Esophagus mucosa (tissue), 1 donor: Measurements from ENCODE around the gene INPP1. TPM values are rescaled to one million over a fixed set of nuclear protein-coding genes. Genes with fewer than 3 reads are reported as not detected.
"Not testable (repeated sequence)": the region's sequence is repeated elsewhere in the genome, so short reads cannot be mapped to it uniquely, and the experiment has no call there.

ENCODE experiments used
- ATAC-seq: fragments of 200-7000 bp; cut with Tn5 transposase; one replicate; pipeline ENCODE4 v1.9.1; 2020
- total RNA-seq: library from RNA; stranded (reverse); gene quantifications from one replicate; pipeline ENCODE4 v1.2.4, GENCODE V29; 2023
- donor health status: DM: yes; HTN: yes; CAD: no.

The INPP1 gene
- total RNA-seq, 1 donor from 2014 or later = 68.7 TPM

DNA sequence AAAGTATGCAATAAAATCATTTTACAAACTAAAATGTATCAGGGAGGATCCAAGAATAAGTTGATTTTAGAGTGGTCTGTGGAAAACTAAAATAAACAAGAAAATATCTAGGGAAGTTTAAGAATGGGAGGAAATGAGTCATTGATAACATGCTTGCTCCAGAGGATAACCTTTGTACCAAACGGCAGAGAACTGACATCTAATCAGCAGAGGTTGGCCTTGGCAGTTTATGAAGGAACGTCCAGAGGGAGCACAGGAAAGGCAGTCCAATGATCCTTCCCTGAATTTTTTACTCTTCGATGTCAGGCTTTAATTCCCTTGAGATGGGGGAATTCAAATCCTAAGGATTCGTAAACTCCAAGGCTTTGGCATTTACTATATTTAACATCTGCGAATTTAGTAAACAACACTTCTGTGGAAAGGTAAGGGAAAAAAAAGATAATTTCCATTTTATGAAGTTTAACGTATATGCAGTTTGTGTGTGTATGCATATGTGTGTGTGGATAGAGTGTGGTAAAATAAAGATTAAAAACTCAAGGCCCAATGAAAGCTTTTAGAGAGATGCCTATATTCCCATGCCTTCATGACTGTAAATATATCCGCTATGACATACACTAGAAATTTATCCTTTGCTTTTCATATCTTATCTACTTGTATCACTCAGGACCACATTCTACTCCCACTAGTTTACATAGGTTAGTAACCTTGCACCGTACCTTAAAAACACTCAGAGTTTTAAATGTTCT is 8.7 kb upstream of the INPP1 start:
- ATAC-seq = peak; percentile 50

DNA sequence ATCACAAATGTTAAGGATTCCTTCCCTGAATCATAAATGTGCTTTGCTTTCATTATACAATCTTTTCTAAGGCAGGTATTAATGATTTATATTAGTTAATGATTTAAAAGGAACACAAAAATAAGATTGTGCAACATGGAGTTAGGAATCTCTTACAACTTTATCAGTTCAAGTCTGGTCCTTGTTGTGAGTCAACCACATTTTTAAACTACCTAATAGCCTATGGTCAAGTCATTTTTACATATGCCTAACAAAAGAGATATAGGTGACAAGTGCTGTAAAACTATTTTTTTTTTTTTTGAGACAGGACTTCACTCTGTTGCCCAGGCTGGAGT is 8.2 kb upstream of the INPP1 start:
- no peak for ATAC-seq

DNA sequence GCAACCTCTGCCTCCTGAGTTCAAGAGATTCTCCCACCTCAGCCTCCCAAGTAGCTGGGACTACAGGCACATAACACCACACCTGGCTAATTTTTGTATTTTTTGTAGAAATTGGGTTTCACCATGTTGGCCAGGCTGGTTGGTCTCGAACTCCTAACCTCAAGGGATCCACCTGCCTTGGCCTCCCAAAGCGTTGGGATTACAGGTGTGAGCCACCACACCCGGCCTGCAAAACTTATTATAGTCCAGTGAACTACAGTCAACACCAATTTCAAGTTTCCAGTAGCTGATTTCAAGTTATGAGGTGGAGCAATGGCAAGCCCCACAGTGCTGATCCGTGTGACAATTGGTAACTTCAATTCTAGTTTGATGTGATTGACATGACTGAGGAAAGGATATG is 7.8 kb upstream of the INPP1 start:
- not testable (repeated sequence) for ATAC-seq

GRCh38 chr2:190336420-190336819 is 7.0 kb upstream of the INPP1 start:
- ATAC-seq = no peak

- no peak for ATAC-seq
Measured at GRCh38 chr2:190338453-190338852, 4.9 kb upstream of the INPP1 start.

DNA sequence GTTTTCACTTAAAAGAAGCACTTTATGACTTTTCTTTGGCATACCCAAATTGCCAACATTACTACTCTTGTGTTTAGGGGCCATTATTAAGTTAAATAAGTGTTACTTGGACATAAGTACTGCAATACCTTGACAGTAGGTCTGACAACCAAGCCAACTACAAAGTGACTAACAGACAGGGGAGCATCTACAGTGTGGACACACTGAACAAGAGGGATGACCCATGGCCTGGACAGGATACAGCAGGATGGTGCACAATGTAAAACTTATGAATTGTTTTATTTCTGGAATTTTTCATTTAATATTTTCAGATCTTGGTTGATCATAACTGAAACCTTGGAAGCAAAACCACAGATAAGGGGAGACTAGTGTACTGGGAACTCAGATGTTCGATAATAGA is 4.0 kb upstream of the INPP1 start:
- ATAC-seq = no peak

- no peak for ATAC-seq
Measured at GRCh38 chr2:190340369-190340768, 3.0 kb upstream of the INPP1 start.

DNA sequence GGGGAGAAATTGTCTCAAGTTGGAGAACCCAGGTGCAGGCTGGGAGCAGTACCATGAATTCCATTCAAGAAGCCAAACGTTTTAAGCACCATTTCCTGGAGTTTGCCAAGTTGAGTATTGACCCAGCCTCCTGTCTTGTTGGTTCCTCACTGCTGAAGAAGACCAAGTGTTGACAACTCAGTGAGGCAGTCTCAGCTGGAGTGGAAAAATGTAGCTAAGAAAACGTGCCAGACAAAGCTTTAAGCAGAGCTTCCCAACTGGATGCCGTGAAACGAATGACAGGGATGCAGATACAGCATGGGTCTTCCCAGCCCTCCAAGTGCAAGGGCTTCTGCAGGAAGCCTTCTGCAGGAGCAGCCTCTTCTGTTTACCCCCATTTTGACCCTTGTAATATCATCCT is 778 bp upstream of the INPP1 start:
- ATAC-seq = no peak

DNA sequence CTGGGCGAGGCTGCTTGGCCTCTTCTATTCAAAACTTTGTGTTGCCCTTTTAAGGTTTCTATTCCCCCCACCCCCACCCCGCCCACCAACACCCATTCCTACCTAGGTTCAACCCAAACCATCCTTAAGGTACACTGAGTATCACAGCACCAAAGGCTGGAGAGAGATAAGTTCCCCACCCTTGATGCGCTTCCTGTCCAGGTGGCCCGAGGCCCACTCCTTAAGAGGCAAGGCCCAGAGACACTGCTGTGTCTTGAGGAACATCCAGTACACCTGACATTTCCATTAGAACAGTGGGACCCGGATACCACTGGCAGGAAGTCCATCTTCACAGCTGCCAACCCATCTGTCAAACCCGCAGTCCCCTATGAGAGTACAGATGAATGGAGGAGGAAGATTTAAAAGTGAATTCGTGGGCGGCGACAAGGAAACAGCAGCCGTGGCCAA is 277 bp upstream of the INPP1 start:
- ATAC-seq = no peak

DNA sequence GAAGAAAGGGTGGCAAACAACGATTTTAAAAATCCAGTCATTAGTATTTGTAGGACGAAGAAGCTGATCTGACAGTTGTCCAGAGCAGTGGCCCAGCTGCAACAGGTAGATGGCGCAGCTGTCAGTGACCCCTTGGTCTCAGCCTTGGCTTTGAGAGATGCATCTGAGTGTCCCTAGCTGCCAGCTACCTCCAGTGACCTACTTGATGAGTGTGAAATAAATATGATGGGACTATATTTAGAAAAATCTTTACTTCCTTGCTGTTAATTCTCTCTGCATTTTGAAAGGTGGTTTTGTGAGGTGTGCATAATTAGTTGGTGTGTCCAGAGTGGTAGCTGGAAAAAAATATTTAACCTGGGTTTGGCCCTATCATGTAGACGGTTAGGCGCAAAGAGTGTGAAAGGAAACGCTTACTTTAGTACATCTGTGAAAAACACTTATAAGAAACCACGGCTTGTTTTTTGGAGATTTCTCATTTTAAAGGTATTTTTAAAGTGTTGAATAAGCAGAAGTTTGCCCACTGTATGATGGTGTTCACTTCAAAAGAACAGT is 963 bp downstream of the INPP1 start:
- ATAC-seq = peak; percentile 56

GRCh38 chr2:190350371-190350770 is 7.0 kb downstream of the INPP1 start:
- ATAC-seq = no peak

- peak; percentile 59 for ATAC-seq
Measured at GRCh38 chr2:190351955-190352354, 8.6 kb downstream of the INPP1 start.

GRCh38 chr2:190352668-190353536 is 9.5 kb downstream of the INPP1 start:
- ATAC-seq = peak; percentile 76

- no peak for ATAC-seq
Measured at GRCh38 chr2:190353537-190353899, 10.1 kb downstream of the INPP1 start.

DNA sequence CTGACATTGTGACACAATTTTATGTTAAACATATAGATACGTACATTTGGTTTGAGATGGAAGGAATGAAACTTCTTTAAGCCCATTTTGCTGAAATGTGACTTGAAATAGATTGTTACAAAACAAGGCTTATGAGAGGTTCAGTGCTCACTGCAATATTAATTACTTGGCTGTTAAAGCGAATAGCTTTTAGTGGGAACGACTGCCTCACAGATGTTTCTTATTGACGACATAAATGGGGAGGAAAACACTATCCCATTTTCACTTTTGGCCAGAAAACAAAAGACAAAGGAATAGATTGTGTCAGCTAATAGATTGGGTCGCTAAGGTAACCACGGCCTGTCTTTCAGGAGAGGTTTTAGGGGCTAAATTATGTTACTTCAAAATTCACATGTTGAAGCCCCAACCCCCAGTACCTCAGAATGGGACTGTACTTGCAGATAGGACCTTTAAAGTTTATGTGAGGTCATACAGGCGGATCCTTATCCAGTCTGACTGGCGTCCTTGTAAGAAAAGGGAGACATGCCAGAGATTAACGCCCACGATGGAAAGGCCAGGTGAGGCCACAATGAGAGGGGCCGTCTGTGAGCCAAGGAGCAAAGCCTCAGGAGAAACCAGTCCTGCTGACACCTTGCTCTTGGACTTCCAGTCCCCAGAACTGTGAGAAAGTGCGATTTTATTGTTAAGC is 10.8 kb downstream of the INPP1 start:
- peak; percentile 46 for ATAC-seq

GRCh38 chr2:190355968-190356644 is 12.7 kb downstream of the INPP1 start:
- peak; percentile 43 for ATAC-seq

GRCh38 chr2:190357600-190357999 is 14.2 kb downstream of the INPP1 start:
- ATAC-seq = no peak

DNA sequence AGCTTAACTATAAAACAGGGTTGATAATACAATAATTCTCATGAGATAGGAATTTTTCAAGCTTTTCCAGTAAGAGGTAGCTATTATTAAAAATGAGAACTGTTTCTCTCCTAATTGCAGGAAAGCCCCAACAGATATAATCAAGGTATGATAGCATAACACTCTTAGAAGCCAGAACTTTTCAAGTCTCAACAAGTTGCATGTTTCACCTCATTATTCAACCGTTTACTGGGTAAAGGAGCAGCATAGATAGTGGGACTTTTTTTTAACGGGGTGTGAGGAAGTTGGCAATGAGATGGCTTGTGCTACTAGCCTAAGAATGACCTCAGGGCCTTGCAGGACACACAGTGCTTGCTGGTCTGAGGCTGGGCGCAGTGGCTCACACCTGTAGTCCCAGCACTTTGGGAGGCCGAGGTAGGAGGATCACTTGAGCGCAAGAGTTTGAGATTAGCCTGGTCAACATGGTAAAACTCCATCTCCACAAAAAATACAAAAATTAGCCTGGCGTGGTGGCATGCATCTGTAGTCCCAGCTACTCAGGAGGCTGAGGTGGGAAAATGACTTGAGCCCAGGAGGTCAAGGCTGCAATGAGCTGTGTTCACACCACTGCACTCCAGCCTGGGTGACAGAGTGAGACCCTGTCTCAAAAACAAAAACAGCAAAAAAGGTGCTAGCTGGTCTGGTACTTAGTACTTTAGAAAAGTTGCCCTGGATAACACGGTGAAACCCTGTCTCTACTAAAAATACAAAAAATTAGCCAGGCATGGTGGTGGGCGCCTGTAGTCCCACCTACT is 15.5 kb downstream of the INPP1 start:
- peak; percentile 71 for ATAC-seq

DNA sequence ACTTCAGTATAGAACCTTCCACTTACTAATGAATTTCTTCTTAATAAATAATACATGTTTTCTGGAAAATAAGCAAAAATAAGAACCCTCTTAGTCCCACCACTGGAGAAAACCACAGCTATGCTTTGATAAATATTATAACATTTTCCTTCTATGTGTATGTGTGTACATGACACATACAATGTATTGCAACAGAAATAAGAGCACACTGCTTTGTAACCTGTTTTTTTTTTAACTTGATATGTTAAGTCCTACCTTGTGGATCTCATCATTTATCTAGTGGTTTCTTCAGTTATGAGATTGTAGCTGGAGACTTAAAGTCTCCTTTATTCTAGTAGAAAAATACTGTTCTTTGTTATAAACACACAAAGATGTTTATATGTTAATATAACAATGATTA is 17.2 kb downstream of the INPP1 start:
- no peak for ATAC-seq

GRCh38 chr2:190360965-190361364 is 17.6 kb downstream of the INPP1 start:
- no peak for ATAC-seq

DNA sequence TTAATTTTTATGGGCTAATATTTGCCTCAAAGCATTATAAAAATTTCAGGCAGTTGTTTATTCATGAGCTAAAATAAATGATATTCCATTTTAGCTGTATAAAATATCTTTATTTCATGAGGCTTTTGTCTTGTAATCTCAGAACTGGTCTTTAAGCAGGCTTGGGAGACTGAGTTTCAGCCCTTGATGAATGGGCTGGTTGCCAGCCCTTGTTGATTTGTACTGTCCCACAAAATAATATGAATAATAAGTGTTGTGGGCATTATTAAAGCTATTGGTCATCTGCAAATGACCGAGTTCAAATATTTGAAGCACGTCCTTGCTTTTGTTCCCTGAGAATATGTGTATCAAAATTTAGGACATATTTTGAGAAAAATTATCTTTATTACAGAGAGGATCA is 18.2 kb downstream of the INPP1 start:
- ATAC-seq = no peak

- ATAC-seq = no peak
Measured at GRCh38 chr2:190362894-190363293, 19.5 kb downstream of the INPP1 start.
